ENCODE measurements around the gene SPATS1. TPM values are rescaled to one million over a fixed set of nuclear protein-coding genes. Genes with fewer than 3 reads are reported as not detected.

The SPATS1 gene
- total RNA-seq, 2 experiments from 2014 or later, result not detected

- ChIA-PET CTCF (interaction anchor here (0.6 to 4.6 kb wide), 4 partner anchors 11 to 36 kb away, joined by 3 to 55 read pairs (median 14); partner anchors contain the start of genes AARS2 and TMEM151B), POLR2A (no interaction called here)
- H3K27me3 Mint-ChIP-seq, result peaks cover 4% of the 10 kb centered on the region
- ATAC-seq (no peak), DNase-seq (no peak)
- H3K27ac Mint-ChIP-seq, result no peak overlapping the region
- no peak overlapping the region for H3K4me3 Mint-ChIP-seq
- H3K36me3 Mint-ChIP-seq (ENCODE audit: low read depth), result peaks cover 48% of the 10 kb centered on the region
- intact Hi-C loops (cut with DNase I, micrococcal nuclease), result no loop called here
- H3K4me1 Mint-ChIP-seq, result no peaks in the 10 kb centered on the region
- H3K9me3 Mint-ChIP-seq (ENCODE audit: low read depth), result no peaks in the 10 kb centered on the region
These were observed 39.6 kb upstream of the SPATS1 start for GRCh38 chr6:44302856-44303255.

- H3K9me3 Mint-ChIP-seq (ENCODE audit: low read depth), result no peaks in the 10 kb centered on the region
- no peak overlapping the region for H3K4me3 Mint-ChIP-seq
- DNase-seq, result no peak
- intact Hi-C loops (cut with DNase I, micrococcal nuclease), result loop anchor here (1.0 to 2.0 kb wide), 2 partner anchors 35 to 36 kb away; no protein-coding TSS in a partner anchor
- H3K27me3 Mint-ChIP-seq, result no peaks in the 10 kb centered on the region
- POLR2A ChIA-PET, result no interaction called here
- H3K36me3 Mint-ChIP-seq (ENCODE audit: low read depth), result peaks cover 48% of the 10 kb centered on the region
- CTCF ChIA-PET, result interaction anchor here (3.4 to 4.6 kb wide), 2 partner anchors 10 to 35 kb away, joined by 25 to 55 read pairs; partner anchors contain the start of genes AARS2 and TMEM151B
- no peak overlapping the region for H3K27ac Mint-ChIP-seq
- no peak for ATAC-seq
- H3K4me1 Mint-ChIP-seq, result no peaks in the 10 kb centered on the region
These were observed 38.6 kb upstream of the SPATS1 start for GRCh38 chr6:44303842-44304241.

- H3K27ac Mint-ChIP-seq, result no peak overlapping the region
- POLR2A ChIA-PET, result interaction anchor here (0.9 to 1.5 kb wide), 2 partner anchors 8 to 38 kb away, joined by 3 to 4 read pairs; no protein-coding TSS in a partner anchor
These were observed 37.9 kb upstream of the SPATS1 start for GRCh38 chr6:44304282-44305199.

GRCh38 chr6:44305200-44305725 is 37.2 kb upstream of the SPATS1 start:
- intact Hi-C loops (cut with DNase I, micrococcal nuclease), result loop anchor here in 1 of 2 experiments (2.0 kb wide), 1 partner anchor 36 kb away; no protein-coding TSS in a partner anchor
- H3K4me1 Mint-ChIP-seq, result no peaks in the 10 kb centered on the region
- H3K27ac Mint-ChIP-seq, result no peak overlapping the region
- no peak for DNase-seq
- ChIA-PET CTCF (interaction anchor here (0.6 to 4.6 kb wide), 18 partner anchors 9 to 405 kb away, joined by 3 to 55 read pairs (median 3); partner anchors contain the start of genes AARS2, NFKBIE and TMEM151B), POLR2A (interaction anchor here (0.6 to 1.5 kb wide), 3 partner anchors 9 to 296 kb away, joined by 3 to 4 read pairs (median 3); no protein-coding TSS in a partner anchor)
- H3K36me3 Mint-ChIP-seq (ENCODE audit: low read depth), result peaks cover 49% of the 10 kb centered on the region
- no peaks in the 10 kb centered on the region for H3K9me3 Mint-ChIP-seq (ENCODE audit: low read depth)
- H3K4me3 Mint-ChIP-seq, result no peak overlapping the region
- ATAC-seq, result no peak
- H3K27me3 Mint-ChIP-seq, result no peaks in the 10 kb centered on the region

More at GRCh38 chr6:44304282-44305199, 37.9 kb upstream of the SPATS1 start:
- intact Hi-C loops (cut with DNase I, micrococcal nuclease), result loop anchor here (1.0 to 2.0 kb wide), 2 partner anchors 36 kb away; no protein-coding TSS in a partner anchor
- no peaks in the 10 kb centered on the region for H3K4me1 Mint-ChIP-seq
- no peak overlapping the region for H3K4me3 Mint-ChIP-seq
- ATAC-seq (peak; percentile 71), DNase-seq (peak; percentile 60)
- CTCF ChIA-PET, result interaction anchor here (0.6 to 4.6 kb wide), 16 partner anchors 9 to 404 kb away, joined by 3 to 55 read pairs (median 3); partner anchors contain the start of genes AARS2, NFKBIE and TMEM151B
- H3K9me3 Mint-ChIP-seq (ENCODE audit: low read depth), result no peaks in the 10 kb centered on the region
- no peaks in the 10 kb centered on the region for H3K27me3 Mint-ChIP-seq
- H3K36me3 Mint-ChIP-seq (ENCODE audit: low read depth), result peaks cover 46% of the 10 kb centered on the region

GRCh38 chr6:44306710-44307109 is 35.7 kb upstream of the SPATS1 start:
- no peak overlapping the region for H3K27ac Mint-ChIP-seq
- intact Hi-C loops (cut with DNase I, micrococcal nuclease), result no loop called here
- H3K36me3 Mint-ChIP-seq (ENCODE audit: low read depth), result peaks cover 43% of the 10 kb centered on the region
- ATAC-seq (no peak), DNase-seq (no peak)
- H3K27me3 Mint-ChIP-seq, result no peaks in the 10 kb centered on the region
- peaks cover 3% of the 10 kb centered on the region for H3K4me1 Mint-ChIP-seq
- ChIA-PET CTCF (interaction anchor here (0.7 to 3.9 kb wide), 4 partner anchors 12 to 38 kb away, joined by 3 to 19 read pairs (median 4); no protein-coding TSS in a partner anchor), POLR2A (no interaction called here)
- no peak overlapping the region for H3K4me3 Mint-ChIP-seq
- H3K9me3 Mint-ChIP-seq (ENCODE audit: low read depth), result no peaks in the 10 kb centered on the region

- H3K4me1 Mint-ChIP-seq, result peaks cover 8% of the 10 kb centered on the region
- intact Hi-C loops (cut with DNase I, micrococcal nuclease), result no loop called here
- peaks cover 43% of the 10 kb centered on the region for H3K36me3 Mint-ChIP-seq (ENCODE audit: low read depth)
- no peak overlapping the region for H3K4me3 Mint-ChIP-seq
- H3K27me3 Mint-ChIP-seq, result no peaks in the 10 kb centered on the region
- CTCF ChIA-PET, result interaction anchor here (1.0 to 3.9 kb wide), 2 partner anchors 35 to 39 kb away, joined by 4 to 19 read pairs; no protein-coding TSS in a partner anchor
- POLR2A ChIA-PET, result no interaction called here
- no peak for DNase-seq
- ATAC-seq, result no peak
- no peak overlapping the region for H3K27ac Mint-ChIP-seq
- no peaks in the 10 kb centered on the region for H3K9me3 Mint-ChIP-seq (ENCODE audit: low read depth)
These were observed 35.2 kb upstream of the SPATS1 start for GRCh38 chr6:44307217-44307616.

GRCh38 chr6:44309092-44309491 is 33.4 kb upstream of the SPATS1 start:
- ATAC-seq (no peak), DNase-seq (no peak)
- H3K27ac Mint-ChIP-seq, result no peak overlapping the region
- POLR2A ChIA-PET, result no interaction called here
- peaks cover 35% of the 10 kb centered on the region for H3K36me3 Mint-ChIP-seq (ENCODE audit: low read depth)
- intact Hi-C loops (cut with DNase I, micrococcal nuclease), result no loop called here
- CTCF ChIA-PET, result interaction anchor here (0.7 to 3.9 kb wide), 6 partner anchors 17 to 147 kb away, joined by 3 to 19 read pairs (median 6); no protein-coding TSS in a partner anchor
- peaks cover 14% of the 10 kb centered on the region for H3K4me1 Mint-ChIP-seq
- no peaks in the 10 kb centered on the region for H3K9me3 Mint-ChIP-seq (ENCODE audit: low read depth)
- H3K4me3 Mint-ChIP-seq, result no peak overlapping the region
- no peaks in the 10 kb centered on the region for H3K27me3 Mint-ChIP-seq

GRCh38 chr6:44309631-44310030 is 32.8 kb upstream of the SPATS1 start:
- Mint-ChIP-seq H3K4me1 (peaks cover 14% of the 10 kb centered on the region), H3K27ac (no peak overlapping the region), H3K27me3 (no peaks in the 10 kb centered on the region), H3K9me3 (ENCODE audit: low read depth) (no peaks in the 10 kb centered on the region), H3K4me3 (no peak overlapping the region), H3K36me3 (ENCODE audit: low read depth) (peaks cover 32% of the 10 kb centered on the region)
- CTCF ChIA-PET, result interaction anchor here (0.7 to 3.9 kb wide), 6 partner anchors 16 to 148 kb away, joined by 3 to 19 read pairs (median 6); no protein-coding TSS in a partner anchor
- DNase-seq (no peak), ATAC-seq (no peak)
- POLR2A ChIA-PET, result no interaction called here
- intact Hi-C loops (cut with DNase I, micrococcal nuclease), result loop anchor here in 1 of 2 experiments (10.0 kb wide), 1 partner anchor 535 kb away; the partner anchor contains the start of gene VEGFA

GRCh38 chr6:44310241-44310640 is 32.2 kb upstream of the SPATS1 start:
- Mint-ChIP-seq H3K9me3 (ENCODE audit: low read depth) (no peaks in the 10 kb centered on the region), H3K27me3 (no peaks in the 10 kb centered on the region), H3K4me1 (peaks cover 14% of the 10 kb centered on the region), H3K36me3 (ENCODE audit: low read depth) (peaks cover 29% of the 10 kb centered on the region), H3K4me3 (no peak overlapping the region), H3K27ac (peak overlapping the region; percentile 45)
- ATAC-seq, result no peak
- CTCF ChIA-PET, result interaction anchor here (1.4 to 3.9 kb wide), 3 partner anchors 28 to 42 kb away, joined by 7 to 19 read pairs (median 10); no protein-coding TSS in a partner anchor
- intact Hi-C loops (cut with DNase I, micrococcal nuclease), result loop anchor here in 1 of 2 experiments (10.0 kb wide), 1 partner anchor 535 kb away; the partner anchor contains the start of gene VEGFA
- no peak for DNase-seq
- POLR2A ChIA-PET, result no interaction called here

- Mint-ChIP-seq H3K27ac (no peak overlapping the region), H3K36me3 (ENCODE audit: low read depth) (peaks cover 23% of the 10 kb centered on the region), H3K27me3 (no peaks in the 10 kb centered on the region), H3K4me3 (no peak overlapping the region), H3K4me1 (peaks cover 14% of the 10 kb centered on the region), H3K9me3 (ENCODE audit: low read depth) (no peaks in the 10 kb centered on the region)
- DNase-seq (no peak), ATAC-seq (no peak)
- ChIA-PET CTCF (interaction anchor here (3.4 to 3.9 kb wide), 2 partner anchors 25 to 45 kb away, joined by 30 to 38 read pairs; partner anchors contain the start of gene NFKBIE), POLR2A (no interaction called here)
- intact Hi-C loops (cut with DNase I, micrococcal nuclease), result loop anchor here in 1 of 2 experiments (10.0 kb wide), 1 partner anchor 537 kb away; the partner anchor contains the start of gene VEGFA
These were observed 31.1 kb upstream of the SPATS1 start for GRCh38 chr6:44311304-44311703.

Data from activated CD4-positive, alpha-beta T cell treated with anti-CD3 and anti-CD28 coated beads for 36 hours (primary cell).